OCI-LY7 (cell line): ENCODE measurements around the gene TP53INP2.

Experiments used
- EZH2phosphoT487 ChIP-seq: fragments of 200-600 bp; sonication (generic); IDR thresholded peaks from 2 replicates; pipeline ENCODE4 v1.6.1; 2018; ENCODE audit warnings: low read depth, borderline replicate concordance, mild to moderate bottlenecking, mixed run types, antibody characterized with exemption, low read length, moderate library complexity, mixed read lengths
- TF ChIP-seq, protein P1 (sequence below): fragments of 200-600 bp; sonication (generic); conservative IDR thresholded peaks from 2 replicates; pipeline ENCODE4 v1.5.1; 2014; ENCODE audit warnings: mild to moderate bottlenecking, antibody characterized with exemption, low read length, moderate library complexity, mixed read lengths

- TF ChIP-seq, protein P1, sequence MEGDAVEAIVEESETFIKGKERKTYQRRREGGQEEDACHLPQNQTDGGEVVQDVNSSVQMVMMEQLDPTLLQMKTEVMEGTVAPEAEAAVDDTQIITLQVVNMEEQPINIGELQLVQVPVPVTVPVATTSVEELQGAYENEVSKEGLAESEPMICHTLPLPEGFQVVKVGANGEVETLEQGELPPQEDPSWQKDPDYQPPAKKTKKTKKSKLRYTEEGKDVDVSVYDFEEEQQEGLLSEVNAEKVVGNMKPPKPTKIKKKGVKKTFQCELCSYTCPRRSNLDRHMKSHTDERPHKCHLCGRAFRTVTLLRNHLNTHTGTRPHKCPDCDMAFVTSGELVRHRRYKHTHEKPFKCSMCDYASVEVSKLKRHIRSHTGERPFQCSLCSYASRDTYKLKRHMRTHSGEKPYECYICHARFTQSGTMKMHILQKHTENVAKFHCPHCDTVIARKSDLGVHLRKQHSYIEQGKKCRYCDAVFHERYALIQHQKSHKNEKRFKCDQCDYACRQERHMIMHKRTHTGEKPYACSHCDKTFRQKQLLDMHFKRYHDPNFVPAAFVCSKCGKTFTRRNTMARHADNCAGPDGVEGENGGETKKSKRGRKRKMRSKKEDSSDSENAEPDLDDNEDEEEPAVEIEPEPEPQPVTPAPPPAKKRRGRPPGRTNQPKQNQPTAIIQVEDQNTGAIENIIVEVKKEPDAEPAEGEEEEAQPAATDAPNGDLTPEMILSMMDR, result no peak
- TF ChIP-seq EZH2phosphoT487, result no peak
Observed at GRCh38 chr20:34710861-34711574, 6.9 kb downstream of the TP53INP2 start.
